HG03378 (cell line): ENCODE data around the gene CHD9.

ENCODE experiments used
- ATAC-seq: cut with Tn5 transposase; IDR thresholded peaks from one replicate; pipeline ENCODE4 v1.9.1; 2021; ENCODE audit warnings: mild to moderate bottlenecking, moderate library complexity; ENCODE audit not compliant: unreplicated experiment

Gene CHD9

DNA sequence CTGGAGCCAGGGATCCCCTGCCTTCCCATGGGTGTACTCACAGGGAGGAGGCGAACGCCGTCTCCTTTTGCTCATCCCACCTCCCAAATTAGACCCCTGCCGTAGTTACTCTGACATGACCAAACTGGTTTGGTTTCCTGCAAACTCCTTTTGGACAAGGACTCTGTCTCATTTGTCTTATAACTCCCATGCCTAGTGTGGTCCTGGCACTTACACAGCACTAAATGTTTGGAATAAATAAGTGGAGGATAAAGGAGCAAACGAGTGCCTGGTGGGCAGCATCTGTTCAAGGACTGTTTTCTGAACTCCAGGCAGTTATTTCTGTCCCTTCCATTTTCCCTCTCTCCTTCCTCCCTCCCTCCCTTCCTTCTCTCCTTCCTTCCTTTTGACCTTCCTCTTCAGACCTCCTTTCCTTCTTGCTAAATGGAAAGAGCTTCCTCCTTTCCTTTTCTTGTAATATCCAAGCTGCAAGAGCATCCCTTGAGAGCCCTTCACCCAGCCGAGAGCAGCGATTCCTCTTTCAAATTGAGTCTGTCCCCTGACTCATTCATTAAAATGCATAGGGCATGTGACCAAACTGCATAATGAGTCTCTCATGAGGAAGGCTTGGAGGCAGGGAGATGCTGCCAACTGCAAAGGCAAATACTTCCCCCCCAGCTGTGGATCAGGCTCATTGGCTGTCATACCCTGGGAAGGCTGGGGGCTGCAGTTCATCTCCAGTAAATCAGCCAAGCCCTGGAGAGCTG is 36.8 kb downstream of the CHD9 start:
- peak; percentile 76 for ATAC-seq

DNA sequence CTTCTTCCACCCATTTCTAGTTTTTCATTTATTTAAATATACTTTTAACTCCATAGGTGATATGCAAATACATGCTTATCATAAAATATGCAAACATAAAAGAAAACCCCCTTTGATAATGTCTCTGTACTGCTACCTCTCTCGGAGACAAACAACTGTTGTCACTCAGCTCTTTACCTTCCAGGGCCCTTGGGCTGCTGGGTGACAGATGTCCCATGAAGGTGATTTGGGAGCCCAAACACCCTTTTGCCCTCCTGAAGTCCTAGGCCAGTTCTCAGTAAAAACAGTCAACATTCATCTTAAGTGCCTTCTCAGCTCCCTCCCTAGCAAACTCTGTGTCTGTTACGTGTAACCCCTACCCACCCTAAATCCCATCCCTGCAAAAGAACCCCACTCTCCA is 37.5 kb downstream of the CHD9 start:
- ATAC-seq: no peak

DNA sequence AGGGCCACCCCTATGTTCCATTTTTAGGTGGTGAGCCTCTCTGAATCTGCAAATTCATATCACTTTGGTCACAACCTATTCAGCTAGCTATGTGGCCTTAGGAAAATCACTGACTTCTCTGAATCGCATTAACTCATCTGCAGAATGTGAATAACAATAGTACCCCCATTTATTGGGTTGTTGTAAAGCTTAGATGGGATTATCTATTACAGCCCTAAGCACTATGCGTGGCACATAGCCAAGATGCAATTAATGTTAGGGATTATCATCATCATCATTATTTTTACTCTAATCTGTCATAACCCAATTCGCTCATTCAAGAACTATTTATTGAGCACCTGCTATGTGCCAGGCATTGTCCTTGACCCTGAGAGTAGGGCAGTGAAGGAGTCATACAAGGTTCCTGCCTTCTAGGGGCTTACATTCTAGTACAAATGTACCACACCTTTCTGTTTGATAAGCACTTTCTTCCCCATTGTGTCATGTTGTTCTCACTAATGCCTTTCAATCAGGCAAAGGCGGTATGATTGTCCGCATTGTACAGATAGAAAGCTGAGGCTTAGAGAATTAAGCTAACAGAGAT is 38.5 kb downstream of the CHD9 start:
- ATAC-seq: no peak

DNA sequence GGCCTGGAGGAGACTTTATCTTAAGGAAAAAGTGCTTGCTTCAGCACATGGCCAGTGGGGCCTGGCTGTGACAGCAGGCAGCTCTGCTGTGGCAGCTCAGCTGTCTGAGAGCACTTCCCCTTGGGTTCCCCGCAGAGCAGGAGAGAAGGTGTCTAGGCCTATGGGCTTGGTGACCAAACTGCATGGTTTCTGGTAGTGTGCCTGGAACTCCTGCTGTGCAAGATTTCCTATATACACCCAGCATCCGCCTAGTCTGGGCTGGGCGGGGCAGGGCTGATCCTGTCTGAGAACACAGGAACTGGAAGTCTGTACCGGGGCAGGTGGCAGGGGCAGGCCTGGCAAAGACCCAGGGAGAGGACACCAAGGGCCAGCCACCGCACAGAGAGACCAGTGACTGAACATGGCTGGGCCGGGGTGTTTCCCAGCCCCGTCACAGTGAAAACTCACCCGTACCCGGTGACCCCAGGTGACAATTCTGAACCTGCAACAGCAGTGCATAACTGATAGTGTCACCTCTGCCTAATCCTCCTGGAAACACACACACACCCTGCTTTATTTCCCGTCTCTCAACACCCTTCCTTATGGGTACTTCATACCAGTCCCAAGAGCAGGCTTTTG is 39.3 kb downstream of the CHD9 start:
- ATAC-seq: peak; percentile 42

DNA sequence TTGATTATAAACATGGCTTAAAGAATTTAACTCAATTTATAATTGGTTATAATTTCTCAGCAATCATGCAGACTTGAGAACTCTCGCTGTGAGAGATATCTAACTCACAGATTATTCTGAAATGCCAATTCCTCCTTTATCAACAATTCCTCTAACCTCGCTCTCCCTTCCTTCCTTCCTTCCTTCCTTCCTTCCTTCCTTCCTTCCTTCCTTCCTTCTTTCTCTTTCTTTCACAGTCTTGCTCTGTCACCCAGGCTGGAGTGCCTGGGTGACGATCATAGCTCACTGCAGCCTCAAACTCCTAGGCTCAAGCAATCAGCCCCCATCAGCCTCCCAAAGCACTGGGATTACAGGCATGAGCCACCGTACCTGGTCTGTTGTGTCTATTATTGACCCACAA is 42.4 kb downstream of the CHD9 start:
- no peak for ATAC-seq

DNA sequence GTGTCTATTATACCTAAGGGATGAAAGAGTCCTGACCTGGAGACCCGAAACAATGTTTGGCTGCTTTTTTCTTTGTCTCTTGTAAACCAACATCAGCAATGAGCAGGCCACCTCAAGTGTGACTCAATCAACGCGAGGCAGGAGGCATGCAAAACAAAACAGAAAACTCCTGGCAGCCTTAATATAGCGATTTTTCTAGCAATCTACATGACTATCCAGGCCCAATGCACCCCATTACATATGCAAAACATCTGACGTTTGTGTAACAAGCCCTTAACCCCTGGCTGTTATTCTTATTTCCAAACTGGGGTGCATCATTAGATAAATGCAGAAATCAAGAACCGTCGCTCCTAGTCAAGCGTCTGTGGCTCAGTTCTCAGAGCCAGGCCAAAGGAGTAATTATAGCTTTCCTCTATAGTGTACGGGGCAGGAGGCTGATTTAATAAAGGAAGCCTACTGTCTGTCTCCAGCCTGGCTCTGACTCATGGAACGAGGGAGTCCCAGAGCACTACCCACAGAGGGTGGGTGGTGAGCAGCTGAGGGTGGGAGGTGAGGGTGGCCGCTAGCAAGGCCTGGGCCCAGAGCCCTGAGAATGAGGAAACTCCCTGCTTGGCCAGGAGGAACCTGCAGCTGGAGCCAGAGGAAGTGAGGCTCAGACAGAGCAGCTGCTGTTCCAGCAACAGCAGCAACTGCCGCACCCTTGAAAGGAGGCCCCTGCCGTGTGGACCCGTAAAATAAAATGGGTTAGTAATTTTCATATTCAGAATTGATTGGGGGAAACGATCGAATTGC is 43.9 kb downstream of the CHD9 start:
- peak; percentile 60 for ATAC-seq

DNA sequence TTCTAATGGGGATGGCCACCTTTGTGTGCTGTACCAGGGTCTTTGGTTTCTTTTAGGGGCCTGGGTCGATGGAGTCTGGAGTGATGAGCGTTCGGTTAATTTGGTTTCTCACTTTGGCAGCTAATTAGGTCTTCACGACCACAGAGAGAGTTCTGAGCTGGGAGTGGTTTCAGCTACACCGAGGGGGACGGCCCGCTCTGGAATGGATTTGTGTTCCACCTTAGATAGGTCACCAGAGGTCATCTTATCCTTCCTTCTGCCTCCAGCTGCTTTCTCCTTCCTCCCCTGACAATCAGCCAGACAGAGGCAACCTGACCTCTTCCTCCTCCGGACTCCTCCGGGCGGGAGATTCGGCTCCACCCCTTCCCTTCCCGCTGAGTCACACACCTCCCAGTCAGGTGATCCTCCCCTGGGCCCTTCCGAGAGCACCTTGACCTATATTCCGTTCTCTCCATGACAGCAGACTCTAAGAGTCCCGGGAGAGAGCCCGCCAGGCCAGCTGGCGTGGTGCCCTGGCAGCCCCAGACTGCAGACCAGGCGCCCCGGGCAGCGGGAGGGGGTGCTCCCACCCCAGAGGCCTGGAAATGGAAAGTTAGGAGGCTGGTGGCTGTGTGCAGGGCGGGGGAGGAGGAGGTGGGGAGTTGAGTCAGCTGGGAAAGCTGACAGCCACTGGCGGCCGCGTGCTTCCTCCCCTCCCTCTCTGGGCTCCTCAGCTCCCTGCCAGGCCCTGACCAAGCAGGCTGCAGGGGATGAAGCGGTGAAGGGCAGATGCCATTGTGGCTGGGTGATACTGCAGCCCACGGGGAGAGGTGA is 44.7 kb downstream of the CHD9 start:
- ATAC-seq: peak; percentile 55

DNA sequence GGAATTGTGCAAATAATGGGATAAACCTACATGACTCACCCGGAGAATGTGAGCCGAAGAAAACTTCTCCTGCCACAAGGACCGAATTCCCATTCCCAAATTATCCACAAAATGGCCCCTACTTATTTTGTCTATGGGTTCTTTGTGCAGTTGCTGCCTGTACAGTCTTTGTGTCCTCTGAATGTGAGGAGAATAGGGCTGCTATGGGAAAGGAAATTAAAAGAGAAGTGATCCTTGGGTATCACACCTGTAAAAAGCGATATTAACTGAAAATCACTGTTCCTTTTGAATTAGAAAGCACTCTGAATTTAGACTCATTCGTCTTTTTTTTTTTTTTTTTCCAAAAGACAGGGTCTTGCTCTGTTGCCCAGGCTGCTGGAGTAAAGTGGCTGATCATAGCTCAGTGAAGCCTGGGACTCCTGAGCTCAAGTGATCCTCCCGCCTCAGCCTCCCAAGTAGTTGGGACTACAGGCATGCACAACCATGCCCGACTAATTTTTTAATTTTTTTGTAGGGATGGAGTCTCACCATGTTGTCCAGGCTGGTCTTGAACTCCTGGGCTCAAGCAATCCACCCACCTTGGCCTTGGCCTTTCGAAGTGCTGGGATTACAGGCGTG is 45.4 kb downstream of the CHD9 start:
- no peak for ATAC-seq

DNA sequence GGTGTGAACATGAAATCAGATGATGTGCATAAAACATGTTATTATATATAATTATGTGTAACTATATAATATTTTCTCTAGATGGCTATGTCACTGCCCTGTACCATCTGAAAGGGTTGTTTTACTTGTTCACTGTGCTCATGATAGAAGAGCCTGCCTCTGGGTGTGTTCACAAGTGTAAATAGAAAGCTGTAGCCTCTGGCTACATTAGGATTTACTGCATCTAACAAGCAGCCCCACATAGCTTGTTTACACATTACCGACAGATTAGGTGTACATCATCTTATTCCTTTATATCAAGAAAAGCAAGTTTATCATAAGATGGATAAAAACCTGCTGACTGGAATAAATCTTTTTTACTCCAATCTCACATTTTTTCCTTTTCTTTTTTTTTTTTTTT is 46.1 kb downstream of the CHD9 start:
- no peak for ATAC-seq

DNA sequence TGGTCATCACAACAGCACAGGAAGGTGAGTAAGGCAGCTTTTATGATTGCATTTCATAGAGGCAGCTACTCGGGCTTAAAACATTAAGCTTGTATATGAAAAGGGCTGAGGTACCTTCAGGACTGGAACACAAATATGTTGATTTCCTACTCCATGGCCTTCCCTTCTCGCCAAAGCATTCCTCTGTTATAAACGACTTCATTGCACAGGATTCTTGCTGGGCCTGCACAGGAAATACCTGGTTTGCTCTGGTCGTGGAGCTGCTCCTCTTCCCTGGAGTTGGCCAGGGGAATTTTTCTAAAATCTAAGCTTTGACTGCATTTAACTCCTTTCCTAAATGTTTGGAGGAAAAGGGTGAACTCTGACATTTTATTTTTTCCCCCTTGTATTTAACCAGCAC is 49.0 kb downstream of the CHD9 start:
- ATAC-seq: no peak

DNA sequence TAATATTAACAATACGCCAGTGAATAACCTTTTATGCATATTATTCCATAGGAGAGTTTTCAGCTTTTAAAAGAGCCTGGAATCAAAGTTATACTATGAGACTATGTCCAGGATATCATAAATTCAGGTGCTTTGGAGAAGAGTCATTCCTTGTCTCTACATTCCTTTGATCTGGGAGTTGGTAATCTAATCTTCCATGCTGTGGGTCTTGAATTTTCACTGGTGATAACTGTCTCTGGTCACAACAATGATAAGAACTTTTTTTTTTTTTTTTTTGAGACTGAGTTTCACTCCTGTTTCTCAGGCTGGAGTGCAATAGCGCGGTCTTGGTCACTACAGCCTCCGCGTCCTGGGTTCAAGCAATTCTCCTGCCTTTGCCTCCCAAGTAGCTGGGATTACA is 50.8 kb downstream of the CHD9 start:
- ATAC-seq: no peak

DNA sequence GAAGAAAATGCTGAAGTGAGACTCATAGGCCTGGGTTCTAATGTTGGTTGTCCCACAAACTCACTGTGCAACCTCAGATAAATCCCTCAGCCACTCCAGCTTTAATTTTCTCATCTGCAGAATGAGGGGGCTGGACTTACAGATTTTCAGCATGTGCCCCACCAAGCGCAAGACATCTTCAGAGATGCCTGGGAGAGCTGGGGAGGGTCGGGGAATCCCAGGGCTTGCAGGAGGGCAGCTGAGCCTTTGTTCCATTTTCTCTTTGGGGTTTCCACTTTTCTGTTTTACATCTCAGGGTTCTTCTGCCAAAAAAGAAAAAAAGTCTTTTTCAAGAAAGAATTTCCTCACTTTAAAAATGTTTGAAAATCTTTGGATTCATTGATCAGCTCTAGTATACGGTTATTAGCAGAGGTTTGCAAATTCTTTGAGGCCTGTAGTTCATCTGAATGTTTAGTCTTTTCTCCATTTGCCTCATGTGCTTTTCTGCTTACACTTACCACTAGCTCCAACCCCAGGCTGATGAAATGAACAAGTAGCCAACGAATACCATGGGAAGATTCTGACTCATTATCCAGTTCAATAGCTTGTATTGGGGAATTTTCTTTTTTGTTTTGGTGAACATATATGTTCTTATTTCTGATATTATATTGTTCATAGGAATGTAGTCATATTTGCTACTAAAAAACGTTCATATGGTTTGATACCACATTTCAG is 56.4 kb downstream of the CHD9 start:
- no peak for ATAC-seq

DNA sequence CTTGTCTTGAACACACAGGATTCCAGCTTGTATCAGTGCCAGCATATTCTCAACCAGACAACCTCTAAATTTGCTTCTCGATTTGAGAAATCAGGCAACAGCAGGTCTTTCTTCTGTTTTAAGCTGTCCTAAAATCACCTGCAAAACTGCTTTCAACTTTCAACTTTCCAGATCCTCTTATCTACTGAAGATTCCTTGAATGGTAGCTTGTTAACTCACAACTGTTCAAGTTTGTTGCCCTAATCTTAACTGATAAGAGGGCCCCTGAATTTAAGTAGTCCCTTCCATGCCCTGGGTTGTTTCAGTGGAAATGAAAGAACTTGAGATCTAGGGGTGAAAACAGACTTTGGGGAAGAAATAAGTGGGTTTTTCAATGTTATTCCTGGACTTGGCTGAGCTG is 57.2 kb downstream of the CHD9 start:
- ATAC-seq: no peak

DNA sequence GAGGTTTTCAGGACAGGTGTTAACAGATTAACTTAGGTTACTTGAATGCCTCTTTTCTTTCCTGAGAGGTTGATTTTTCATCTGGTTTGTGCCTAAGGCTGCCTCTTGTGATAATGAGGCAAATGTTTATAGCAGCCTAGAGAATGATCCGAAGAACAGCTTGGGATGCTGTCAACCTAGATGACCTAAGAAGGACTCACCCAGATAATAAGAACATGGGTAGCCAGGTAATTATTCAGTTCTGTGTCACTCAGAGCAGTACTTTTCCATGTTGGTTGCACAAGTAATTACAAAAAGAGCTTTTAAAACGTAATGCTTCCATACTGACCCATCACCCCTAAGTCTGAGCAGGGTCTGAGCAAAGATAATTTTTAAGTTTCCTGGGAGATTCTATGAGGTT is 60.3 kb downstream of the CHD9 start:
- ATAC-seq: no peak

DNA sequence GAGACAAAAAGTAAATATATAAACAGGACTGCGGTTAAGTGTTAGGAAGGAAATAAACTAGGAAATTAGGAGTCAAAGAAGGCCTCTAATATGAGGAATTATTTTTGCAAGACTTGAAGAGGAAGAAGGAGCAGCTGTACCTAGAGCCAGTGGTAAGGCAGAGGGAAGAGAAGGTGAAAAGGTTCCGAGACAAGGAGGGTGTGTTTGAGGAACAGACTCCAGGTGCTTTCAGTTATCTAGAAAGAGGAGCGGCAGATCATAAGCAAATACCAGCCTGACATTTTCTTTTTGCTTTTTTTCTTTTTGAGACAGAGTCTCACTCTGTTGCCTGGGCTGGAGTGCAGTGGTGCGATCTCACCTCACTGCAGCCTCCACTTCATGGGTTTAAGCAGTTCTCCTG is 61.0 kb downstream of the CHD9 start:
- ATAC-seq: no peak

DNA sequence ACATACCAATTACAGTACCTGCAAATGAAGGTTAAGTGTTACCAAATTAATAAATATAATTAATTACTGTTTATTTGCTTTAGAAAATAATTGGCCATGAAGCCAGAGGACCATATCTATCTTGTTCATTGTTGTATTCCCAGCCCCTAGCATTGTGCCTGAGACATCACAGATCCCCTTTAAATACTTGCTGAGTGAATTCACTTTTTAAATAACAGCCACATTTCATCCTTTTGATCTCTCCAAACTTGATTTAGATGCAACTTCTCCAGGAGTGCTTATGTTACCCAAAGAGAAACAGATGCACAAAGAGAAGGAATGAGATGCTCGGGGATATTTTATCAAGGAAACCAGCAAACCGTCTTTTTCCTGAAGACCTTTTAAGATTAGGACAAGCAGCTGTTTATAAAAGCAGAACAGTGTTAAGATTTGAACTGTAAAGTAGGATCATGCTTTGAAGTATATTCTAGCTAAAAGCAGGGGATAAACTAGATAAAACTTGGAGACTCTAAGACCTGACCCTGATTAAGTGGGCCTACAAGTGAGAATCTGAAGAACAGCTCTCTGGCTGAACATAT is 66.3 kb downstream of the CHD9 start:
- ATAC-seq: no peak

DNA sequence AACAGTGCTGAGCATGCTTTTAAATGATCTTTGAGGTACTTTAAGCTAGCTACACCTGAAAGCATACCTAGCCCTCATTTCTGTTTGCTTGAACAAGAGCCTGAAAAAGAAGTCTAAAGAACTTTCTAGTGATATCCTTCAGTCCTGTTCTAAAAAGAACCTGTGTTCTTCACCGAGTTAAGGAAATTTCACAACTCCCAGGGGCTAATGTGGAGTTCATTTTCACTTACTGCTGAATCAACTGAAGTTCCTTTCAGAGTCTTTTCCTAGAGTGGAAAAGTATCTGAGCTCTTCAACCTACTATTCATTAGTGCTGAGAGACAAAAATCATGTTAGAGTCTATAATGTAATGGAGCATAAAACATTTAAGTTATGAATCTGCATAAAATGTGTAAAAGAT is 66.9 kb downstream of the CHD9 start:
- no peak for ATAC-seq

DNA sequence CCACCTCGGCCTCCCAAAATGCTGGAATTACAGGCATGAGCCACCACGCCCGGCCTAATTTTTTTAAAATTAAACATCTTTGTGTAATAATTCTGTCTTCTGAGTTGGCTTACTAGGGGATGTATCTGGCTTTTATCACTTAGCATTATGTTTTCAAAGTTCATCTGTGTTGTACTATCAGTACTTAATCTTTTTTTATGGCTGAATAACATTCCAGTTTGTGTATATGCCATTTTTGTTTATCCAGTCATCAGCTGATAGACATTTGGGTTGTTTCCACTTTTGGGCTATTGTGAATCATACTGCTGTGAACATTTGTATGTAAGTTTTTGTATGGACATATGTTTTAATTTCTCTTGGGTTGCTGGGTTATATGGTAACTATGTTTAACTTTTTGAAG is 69.0 kb downstream of the CHD9 start:
- no peak for ATAC-seq

DNA sequence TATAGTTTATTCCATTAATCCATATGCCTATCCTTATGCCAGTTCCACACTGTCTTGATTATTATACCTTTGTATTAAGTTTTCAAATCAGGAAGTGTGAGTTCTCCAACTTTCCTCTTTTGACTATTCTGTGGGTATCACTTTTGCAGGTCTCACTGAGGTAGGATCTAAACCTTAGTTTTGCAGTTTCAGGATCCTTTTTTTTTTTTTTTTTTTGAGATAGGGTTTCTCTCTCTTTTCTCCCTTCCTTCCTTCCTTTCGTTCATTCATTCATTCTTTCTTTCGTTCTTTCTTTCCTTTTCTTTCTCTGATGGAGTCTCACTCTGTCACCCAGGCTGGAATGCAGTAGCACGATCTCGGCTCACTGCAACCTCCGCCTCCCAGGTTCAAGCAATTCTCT is 71.6 kb downstream of the CHD9 start:
- no peak for ATAC-seq
